Spleen (tissue), 7 donors: ENCODE measurements around the gene MEOX2.

Experiments used
- POLR2A ChIP-seq, 3 donors: fragments of 450-650 bp; IDR thresholded peaks; one replicate each; pipeline ENCODE4 v1.5.1; 2017; ENCODE audit warnings: antibody characterized with exemption in 3 of 3, mild to moderate bottlenecking in 1 of 3
- POLR2AphosphoS5 ChIP-seq, 3 donors: sonication (generic); formaldehyde crosslinking; IDR thresholded peaks; one replicate each; pipeline ENCODE4 v1.5.1; 2017; ENCODE audit warnings: antibody characterized with exemption in 3 of 3
- TF ChIP-seq, protein P1 (sequence below), 11 experiments: fragments of 200-600 bp in 7 of 11; fragments of 450-650 bp in 4 of 11; sonication (generic) in 4 of 11; IDR thresholded peaks in 8 of 11; conservative IDR thresholded peaks in 3 of 11; 1 replicate in 7 of 11; 2 replicates in 4 of 11; pipeline versions ENCODE4 v1.4.0 to v1.8.0; 2016 to 2021; ENCODE audit warnings: antibody characterized with exemption in 11 of 11, inconsistent platforms in 4 of 11, mild to moderate bottlenecking in 1 of 11
- donor health status: DM: no; HTN: no; CAD: no; lungs with moderate emphysema.
- donor health status: DM: no; HTN: no; CAD: no.
- donor health status: DM: no; HTN: no; CAD: no.

DNA sequence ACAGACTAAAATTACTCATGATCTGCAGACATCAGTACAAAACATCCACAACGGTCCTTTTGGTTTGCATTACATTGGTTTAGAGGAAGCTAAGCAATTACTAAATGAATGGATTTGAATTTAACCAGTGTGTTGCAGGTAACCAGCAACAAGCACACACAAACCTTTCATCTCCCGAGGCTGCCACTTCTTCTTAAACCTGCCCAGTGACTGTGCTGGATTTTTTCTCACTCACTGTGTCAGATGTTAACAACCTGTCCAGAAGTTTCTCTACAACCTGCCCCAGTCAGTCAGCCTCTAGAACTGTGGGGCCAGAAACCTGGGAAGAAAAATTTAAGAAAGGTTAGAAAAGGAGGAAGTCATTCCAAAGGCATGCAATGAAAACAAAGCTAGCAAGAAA, 2.4 kb upstream of the MEOX2 start:
- TF ChIP-seq, protein P1, sequence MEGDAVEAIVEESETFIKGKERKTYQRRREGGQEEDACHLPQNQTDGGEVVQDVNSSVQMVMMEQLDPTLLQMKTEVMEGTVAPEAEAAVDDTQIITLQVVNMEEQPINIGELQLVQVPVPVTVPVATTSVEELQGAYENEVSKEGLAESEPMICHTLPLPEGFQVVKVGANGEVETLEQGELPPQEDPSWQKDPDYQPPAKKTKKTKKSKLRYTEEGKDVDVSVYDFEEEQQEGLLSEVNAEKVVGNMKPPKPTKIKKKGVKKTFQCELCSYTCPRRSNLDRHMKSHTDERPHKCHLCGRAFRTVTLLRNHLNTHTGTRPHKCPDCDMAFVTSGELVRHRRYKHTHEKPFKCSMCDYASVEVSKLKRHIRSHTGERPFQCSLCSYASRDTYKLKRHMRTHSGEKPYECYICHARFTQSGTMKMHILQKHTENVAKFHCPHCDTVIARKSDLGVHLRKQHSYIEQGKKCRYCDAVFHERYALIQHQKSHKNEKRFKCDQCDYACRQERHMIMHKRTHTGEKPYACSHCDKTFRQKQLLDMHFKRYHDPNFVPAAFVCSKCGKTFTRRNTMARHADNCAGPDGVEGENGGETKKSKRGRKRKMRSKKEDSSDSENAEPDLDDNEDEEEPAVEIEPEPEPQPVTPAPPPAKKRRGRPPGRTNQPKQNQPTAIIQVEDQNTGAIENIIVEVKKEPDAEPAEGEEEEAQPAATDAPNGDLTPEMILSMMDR (IDR thresholded peaks at IDR 0.05 in 8 of 11, conservative IDR thresholded peaks at IDR 0.05 in 3 of 11) = no peak
- no peak for TF ChIP-seq POLR2AphosphoS5 (IDR thresholded peaks at IDR 0.05)
- TF ChIP-seq POLR2A (IDR thresholded peaks at IDR 0.05) = no peak
